Measurements from ENCODE around the gene EDIL3.
"Not testable (repeated sequence)": the region's sequence is repeated elsewhere in the genome, so short reads cannot be mapped to it uniquely, and the experiment has no call there.

Gene EDIL3

GRCh38 chr5:84322646-84323045 lies 62.0 kb downstream of the EDIL3 start:
- no peak overlapping the region for H3K18ac ChIP-seq (ENCODE audit: low read length)
- H2BK120ac ChIP-seq (ENCODE audit: low read depth, low read length): no peak overlapping the region
- H3K4me1 ChIP-seq (ENCODE audit: control insufficient read depth, low read depth, low read length): no peaks in the 10 kb centered on the region

GRCh38 chr5:84317826-84318225 lies 66.9 kb downstream of the EDIL3 start:
- H4K8ac ChIP-seq (ENCODE audit: low read depth, low read length); H4K5ac ChIP-seq (ENCODE audit: low read length); H3K4me2 ChIP-seq (ENCODE audit: low read length); H3K79me1 ChIP-seq (ENCODE audit: low read length); H3K36me3 ChIP-seq (ENCODE audit: control insufficient read depth, insufficient read depth, low read length); H3K9ac ChIP-seq (ENCODE audit: low read length); H2BK15ac ChIP-seq (replicated peaks; ENCODE audit: low read depth); H3K4me1 ChIP-seq (ENCODE audit: control insufficient read depth, low read depth, low read length); H3K79me2 ChIP-seq (ENCODE audit: control insufficient read depth, insufficient read depth, low read length); H3K56ac ChIP-seq (ENCODE audit: low read length); DNase-seq; H3K27ac ChIP-seq (ENCODE audit: low read depth, low read length); H2BK5ac ChIP-seq (ENCODE audit: low read length); H2AK5ac ChIP-seq (ENCODE audit: low read length); H3K4ac ChIP-seq (ENCODE audit: low read depth, low read length); H3K18ac ChIP-seq (ENCODE audit: low read length); H2BK120ac ChIP-seq (ENCODE audit: low read depth, low read length); H3K23ac ChIP-seq (ENCODE audit: low read length); H3K4me3 ChIP-seq (ENCODE audit: low read length); H3K27me3 ChIP-seq (ENCODE audit: insufficient read depth, low read length, poor library complexity): not testable (repeated sequence)
- no CpG with 5 or more reads among the region's 1 CpG for WGBS (ENCODE audit: extremely low coverage, insufficient coverage, low lambda C conversion rate)

More at GRCh38 chr5:84322646-84323045, 62.0 kb downstream of the EDIL3 start:
- Histone ChIP-seq H3K23ac (ENCODE audit: low read length) (no peak overlapping the region), H3K4ac (ENCODE audit: low read depth, low read length) (no peak overlapping the region), H2AK5ac (ENCODE audit: low read length) (no peak overlapping the region), H3K4me2 (ENCODE audit: low read length) (no peak overlapping the region), H3K9ac (ENCODE audit: low read length) (no peak overlapping the region), H3K27ac (ENCODE audit: low read depth, low read length) (no peak overlapping the region), H3K79me1 (ENCODE audit: low read length) (no peaks in the 10 kb centered on the region), H3K4me3 (ENCODE audit: low read length) (no peak overlapping the region), H3K27me3 (ENCODE audit: insufficient read depth, low read length, poor library complexity) (no peaks in the 10 kb centered on the region), H3K56ac (ENCODE audit: low read length) (no peak overlapping the region), H3K79me2 (ENCODE audit: control insufficient read depth, insufficient read depth, low read length) (no peaks in the 10 kb centered on the region), H3K36me3 (ENCODE audit: control insufficient read depth, insufficient read depth, low read length) (no peaks in the 10 kb centered on the region), H4K5ac (ENCODE audit: low read length) (no peak overlapping the region), H2BK5ac (ENCODE audit: low read length) (no peak overlapping the region), H2BK15ac (replicated peaks; ENCODE audit: low read depth) (no peak overlapping the region), H4K8ac (ENCODE audit: low read depth, low read length) (no peak overlapping the region)
- no CpG with 5 or more reads among the region's 3 CpGs for WGBS (ENCODE audit: extremely low coverage, insufficient coverage, low lambda C conversion rate)
- no peak for DNase-seq

GRCh38 chr5:84312280-84312679 lies 72.4 kb downstream of the EDIL3 start:
- not testable (repeated sequence) for H3K4me2 ChIP-seq (ENCODE audit: low read length); H3K9ac ChIP-seq (ENCODE audit: low read length); H3K27me3 ChIP-seq (ENCODE audit: insufficient read depth, low read length, poor library complexity); DNase-seq; H4K5ac ChIP-seq (ENCODE audit: low read length); H2AK5ac ChIP-seq (ENCODE audit: low read length); H3K4ac ChIP-seq (ENCODE audit: low read depth, low read length); H3K23ac ChIP-seq (ENCODE audit: low read length); H3K79me1 ChIP-seq (ENCODE audit: low read length); H3K4me3 ChIP-seq (ENCODE audit: low read length); H3K27ac ChIP-seq (ENCODE audit: low read depth, low read length); H3K36me3 ChIP-seq (ENCODE audit: control insufficient read depth, insufficient read depth, low read length); H3K18ac ChIP-seq (ENCODE audit: low read length); H2BK5ac ChIP-seq (ENCODE audit: low read length); H2BK15ac ChIP-seq (replicated peaks; ENCODE audit: low read depth); H3K4me1 ChIP-seq (ENCODE audit: control insufficient read depth, low read depth, low read length); H4K8ac ChIP-seq (ENCODE audit: low read depth, low read length); H3K56ac ChIP-seq (ENCODE audit: low read length); H2BK120ac ChIP-seq (ENCODE audit: low read depth, low read length); H3K79me2 ChIP-seq (ENCODE audit: control insufficient read depth, insufficient read depth, low read length)
- WGBS (ENCODE audit: extremely low coverage, insufficient coverage, low lambda C conversion rate): no CpG with 5 or more reads among the region's 30 CpGs

GRCh38 chr5:84309850-84310249 lies 74.8 kb downstream of the EDIL3 start:
- not testable (repeated sequence) for H3K4me1 ChIP-seq (ENCODE audit: control insufficient read depth, low read depth, low read length); H2BK5ac ChIP-seq (ENCODE audit: low read length)

DNA sequence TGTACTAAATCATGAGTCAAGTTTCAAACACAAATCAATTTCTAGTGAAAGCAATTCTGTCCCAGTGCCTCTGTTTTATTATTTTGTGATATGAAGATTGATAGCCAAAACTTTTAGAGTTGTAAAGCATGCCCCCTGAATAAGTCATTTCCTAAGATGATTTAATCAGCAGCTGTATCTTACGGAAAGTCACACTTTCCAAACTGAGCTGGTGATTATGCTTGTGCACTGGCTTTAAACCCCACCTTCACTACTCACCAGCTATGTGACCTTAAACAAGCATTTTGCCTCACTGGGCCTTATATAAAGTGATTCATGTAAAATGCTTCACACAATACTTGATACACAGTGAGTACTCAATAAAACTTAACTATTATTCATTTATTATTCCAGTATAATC lies 78.1 kb downstream of the EDIL3 start:
- no CpG with 5 or more reads among the region's 1 CpG for WGBS (ENCODE audit: extremely low coverage, insufficient coverage, low lambda C conversion rate)
- Histone ChIP-seq H2AK5ac (ENCODE audit: low read length) (no peak overlapping the region), H4K8ac (ENCODE audit: low read depth, low read length) (no peak overlapping the region), H3K79me2 (ENCODE audit: control insufficient read depth, insufficient read depth, low read length) (no peaks in the 10 kb centered on the region), H3K36me3 (ENCODE audit: control insufficient read depth, insufficient read depth, low read length) (no peaks in the 10 kb centered on the region), H2BK15ac (replicated peaks; ENCODE audit: low read depth) (no peak overlapping the region), H3K4me3 (ENCODE audit: low read length) (no peak overlapping the region), H3K27ac (ENCODE audit: low read depth, low read length) (no peak overlapping the region), H3K27me3 (ENCODE audit: insufficient read depth, low read length, poor library complexity) (no peaks in the 10 kb centered on the region), H3K79me1 (ENCODE audit: low read length) (no peaks in the 10 kb centered on the region), H3K4me1 (ENCODE audit: control insufficient read depth, low read depth, low read length) (no peaks in the 10 kb centered on the region), H2BK120ac (ENCODE audit: low read depth, low read length) (no peak overlapping the region), H3K4ac (ENCODE audit: low read depth, low read length) (no peak overlapping the region), H3K9ac (ENCODE audit: low read length) (no peak overlapping the region), H3K23ac (ENCODE audit: low read length) (no peak overlapping the region), H4K5ac (ENCODE audit: low read length) (no peak overlapping the region), H3K56ac (ENCODE audit: low read length) (no peak overlapping the region), H3K4me2 (ENCODE audit: low read length) (no peak overlapping the region), H3K18ac (ENCODE audit: low read length) (no peak overlapping the region), H2BK5ac (ENCODE audit: low read length) (no peak overlapping the region)
- no peak for DNase-seq

More at GRCh38 chr5:84309850-84310249, 74.8 kb downstream of the EDIL3 start:
- not testable (repeated sequence) for H3K9ac ChIP-seq (ENCODE audit: low read length); H3K4me2 ChIP-seq (ENCODE audit: low read length); H2AK5ac ChIP-seq (ENCODE audit: low read length); H3K27me3 ChIP-seq (ENCODE audit: insufficient read depth, low read length, poor library complexity); H4K5ac ChIP-seq (ENCODE audit: low read length); H3K56ac ChIP-seq (ENCODE audit: low read length); H3K79me1 ChIP-seq (ENCODE audit: low read length); H3K23ac ChIP-seq (ENCODE audit: low read length); H2BK15ac ChIP-seq (replicated peaks; ENCODE audit: low read depth); H3K36me3 ChIP-seq (ENCODE audit: control insufficient read depth, insufficient read depth, low read length); H3K4ac ChIP-seq (ENCODE audit: low read depth, low read length); H4K8ac ChIP-seq (ENCODE audit: low read depth, low read length); H3K18ac ChIP-seq (ENCODE audit: low read length); H3K27ac ChIP-seq (ENCODE audit: low read depth, low read length); H3K79me2 ChIP-seq (ENCODE audit: control insufficient read depth, insufficient read depth, low read length); DNase-seq; H3K4me3 ChIP-seq (ENCODE audit: low read length); H2BK120ac ChIP-seq (ENCODE audit: low read depth, low read length)

- H3K4ac ChIP-seq (ENCODE audit: low read depth, low read length): no peak overlapping the region
- no peak overlapping the region for H4K5ac ChIP-seq (ENCODE audit: low read length)
Observed at GRCh38 chr5:84304599-84304998, 80.1 kb downstream of the EDIL3 start.

More at GRCh38 chr5:84304599-84304998, 80.1 kb downstream of the EDIL3 start:
- no peak for DNase-seq
- no peak overlapping the region for H3K23ac ChIP-seq (ENCODE audit: low read length)
- no peaks in the 10 kb centered on the region for H3K79me1 ChIP-seq (ENCODE audit: low read length)
- H3K18ac ChIP-seq (ENCODE audit: low read length): no peak overlapping the region
- no peak overlapping the region for H2BK15ac ChIP-seq (replicated peaks; ENCODE audit: low read depth)
- no peak overlapping the region for H3K27ac ChIP-seq (ENCODE audit: low read depth, low read length)
- H3K27me3 ChIP-seq (ENCODE audit: insufficient read depth, low read length, poor library complexity): no peaks in the 10 kb centered on the region
- no peaks in the 10 kb centered on the region for H3K79me2 ChIP-seq (ENCODE audit: control insufficient read depth, insufficient read depth, low read length)
- no peaks in the 10 kb centered on the region for H3K36me3 ChIP-seq (ENCODE audit: control insufficient read depth, insufficient read depth, low read length)
- H2BK120ac ChIP-seq (ENCODE audit: low read depth, low read length): no peak overlapping the region
- H2BK5ac ChIP-seq (ENCODE audit: low read length): no peak overlapping the region
- no peak overlapping the region for H3K9ac ChIP-seq (ENCODE audit: low read length)
- H3K4me1 ChIP-seq (ENCODE audit: control insufficient read depth, low read depth, low read length): no peaks in the 10 kb centered on the region
- H3K4me3 ChIP-seq (ENCODE audit: low read length): no peak overlapping the region
- no peak overlapping the region for H2AK5ac ChIP-seq (ENCODE audit: low read length)
- H4K8ac ChIP-seq (ENCODE audit: low read depth, low read length): no peak overlapping the region
- no peak overlapping the region for H3K56ac ChIP-seq (ENCODE audit: low read length)
- no peak overlapping the region for H3K4me2 ChIP-seq (ENCODE audit: low read length)

Data from mesendoderm (in vitro differentiated cells).